ENCODE data around the gene ARL6.

ARL6 gene

GRCh38 chr3:97764407-97765238, at the start of gene ARL6:
ARL6 (plus strand) TSS chr3:97764758; CDS start chr3:97768108, 3,350 bp downstream.
- peak; percentile 46 to 50 for DNase-seq (ENCODE audit: low read depth in 2 of 2)

- DNase-seq (ENCODE audit: low read depth in 2 of 2), result peak; percentile 6 to 19
Measured at GRCh38 chr3:97719156-97719821, 45.3 kb upstream of the ARL6 start.

GRCh38 chr3:97720417-97720816, 44.1 kb upstream of the ARL6 start:
- DNase-seq (ENCODE audit: low read depth in 2 of 2), result no peak

GRCh38 chr3:97721446-97721845, 43.1 kb upstream of the ARL6 start:
- no peak for DNase-seq (ENCODE audit: low read depth in 2 of 2)

GRCh38 chr3:97736928-97737327, 27.6 kb upstream of the ARL6 start:
- DNase-seq (ENCODE audit: low read depth in 2 of 2), result no peak

GRCh38 chr3:97738761-97739160, 25.8 kb upstream of the ARL6 start:
- DNase-seq (ENCODE audit: low read depth in 2 of 2), result no peak

- no peak for DNase-seq (ENCODE audit: low read depth in 2 of 2)
Measured at GRCh38 chr3:97742036-97742435, 22.5 kb upstream of the ARL6 start.

GRCh38 chr3:97744289-97744688, 20.3 kb upstream of the ARL6 start:
- no peak for DNase-seq (ENCODE audit: low read depth in 2 of 2)

GRCh38 chr3:97763586-97764406, 762 bp upstream of the ARL6 start:
- no peak for DNase-seq (ENCODE audit: low read depth in 2 of 2)

- DNase-seq (ENCODE audit: low read depth in 2 of 2), result no peak
Measured at GRCh38 chr3:97765336-97765735, 778 bp downstream of the ARL6 start.

GRCh38 chr3:97772926-97773325, 8.4 kb downstream of the ARL6 start:
- no peak for DNase-seq (ENCODE audit: low read depth in 2 of 2)

- DNase-seq (ENCODE audit: low read depth in 2 of 2), result no peak
Measured at GRCh38 chr3:97778152-97778551, 13.6 kb downstream of the ARL6 start.

GRCh38 chr3:97793420-97794019, 29.0 kb downstream of the ARL6 start:
- no peak for DNase-seq (ENCODE audit: low read depth in 2 of 2)

- no peak for DNase-seq (ENCODE audit: low read depth in 2 of 2)
Measured at GRCh38 chr3:97795951-97796350, 31.4 kb downstream of the ARL6 start.

GRCh38 chr3:97804471-97804870, 39.9 kb downstream of the ARL6 start:
- DNase-seq (ENCODE audit: low read depth in 2 of 2), result no peak

GRCh38 chr3:97810779-97811390, 46.3 kb downstream of the ARL6 start:
- no peak for DNase-seq (ENCODE audit: low read depth in 2 of 2)

GRCh38 chr3:97815149-97815917, 50.8 kb downstream of the ARL6 start:
- DNase-seq (ENCODE audit: low read depth in 2 of 2), result peak; percentile 4 to 9

GRCh38 chr3:97816811-97817210, 52.3 kb downstream of the ARL6 start:
- no peak for DNase-seq (ENCODE audit: low read depth in 2 of 2)

- no peak for DNase-seq (ENCODE audit: low read depth in 2 of 2)
Measured at GRCh38 chr3:97817965-97818364, 53.4 kb downstream of the ARL6 start.

- DNase-seq (ENCODE audit: low read depth in 2 of 2), result no peak
Measured at GRCh38 chr3:97820780-97821179, 56.2 kb downstream of the ARL6 start.

Measured in stimulated activated CD8-positive, alpha-beta memory T cell treated with anti-CD3 and anti-CD28 coated beads, Interleukin-15, amount 100 ng/mL, for 4 hours (primary cell).